Calu3 (cell line): ENCODE measurements around the gene RTKN2. TPM values are rescaled to one million over a fixed set of nuclear protein-coding genes. Genes with fewer than 3 reads are reported as not detected.

Experiments
- BruUV-seq: library from RNA; stranded (reverse); fragments of 400-500 nt; replicated peaks from 2 replicates; lab custom pipeline; 2021; lab: Mats Ljungman, UMichigan
- CTCF ChIA-PET: fragments of 300-600 bp; sonication (Branson Sonifier 250); formaldehyde crosslinking; loops from one replicate; lab custom pipeline; 2022; ENCODE audit warnings: antibody characterized with exemption; lab: Charles Lee
- DNase-seq: peaks from one replicate; pipeline ENCODE4 v3.0.0; 2022
- H3K27ac Mint-ChIP-seq: one replicate; pipeline ENCODE4 v1.8.0; 2022; ENCODE audit warnings: mixed read lengths; ENCODE audit not compliant: unreplicated experiment
- H3K27me3 Mint-ChIP-seq: one replicate; pipeline ENCODE4 v1.8.0; 2022; ENCODE audit warnings: mixed read lengths; ENCODE audit not compliant: unreplicated experiment
- H3K36me3 Mint-ChIP-seq: one replicate; pipeline ENCODE4 v1.8.0; 2022; ENCODE audit warnings: mild to moderate bottlenecking, moderate library complexity, mixed read lengths; ENCODE audit not compliant: insufficient read depth, unreplicated experiment
- H3K4me1 Mint-ChIP-seq: one replicate; pipeline ENCODE4 v1.8.0; 2022; ENCODE audit warnings: mild to moderate bottlenecking, low read depth, mixed read lengths; ENCODE audit not compliant: unreplicated experiment
- H3K4me3 Mint-ChIP-seq: one replicate; pipeline ENCODE4 v1.8.0; 2022; ENCODE audit warnings: mild to moderate bottlenecking, low read depth, moderate library complexity, mixed read lengths; ENCODE audit not compliant: unreplicated experiment
- H3K9me3 Mint-ChIP-seq: one replicate; pipeline ENCODE4 v1.8.0; 2022; ENCODE audit warnings: low read depth, mixed read lengths; ENCODE audit not compliant: unreplicated experiment
- CTCF ChIP-seq: fragments of 200-600 bp; IDR thresholded peaks from one replicate; pipeline ENCODE4 v1.8.0; 2022; ENCODE audit warnings: antibody characterized with exemption; ENCODE audit not compliant: unreplicated experiment
- intact Hi-C: fragments of 100-400 bp; cut with micrococcal nuclease; formaldehyde crosslinking; loops from one replicate; pipeline ENCODE4 v1.10.0; 2022; ENCODE audit not compliant: unreplicated experiment
- total RNA-seq: library from RNA; stranded (reverse); gene quantifications from 2 replicates; pipeline ENCODE4 v1.2.3, GENCODE V29; 2022

RTKN2 gene
- total RNA-seq, 1 experiment from 2014 or later: 26.7 TPM

GRCh38 chr10:62195675-62195926 lies 73.0 kb downstream of the RTKN2 start:
- no peak for DNase-seq
- no peaks in the 10 kb centered on the region for H3K4me1 Mint-ChIP-seq
- no peak overlapping the region for H3K27ac Mint-ChIP-seq
- no peak for TF ChIP-seq CTCF
- H3K36me3 Mint-ChIP-seq: peaks cover 4% of the 10 kb centered on the region
- CTCF ChIA-PET: interaction anchor here (0.9 kb wide), 1 partner anchor 597 kb away, joined by 3 read pairs; no protein-coding TSS in a partner anchor
- BruUV-seq: no TSS peak
- intact Hi-C loops: no loop called here
- no peaks in the 10 kb centered on the region for H3K9me3 Mint-ChIP-seq
- no peak overlapping the region for H3K4me3 Mint-ChIP-seq
- H3K27me3 Mint-ChIP-seq: no peaks in the 10 kb centered on the region

- Mint-ChIP-seq H3K4me3 (no peak overlapping the region), H3K27me3 (no peaks in the 10 kb centered on the region), H3K4me1 (no peaks in the 10 kb centered on the region), H3K36me3 (peaks cover 2% of the 10 kb centered on the region), H3K9me3 (no peaks in the 10 kb centered on the region), H3K27ac (no peak overlapping the region)
- intact Hi-C loops: no loop called here
- no peak for TF ChIP-seq CTCF
- no TSS peak for BruUV-seq
- CTCF ChIA-PET: interaction anchor here (0.9 kb wide), 1 partner anchor 596 kb away, joined by 3 read pairs; no protein-coding TSS in a partner anchor
- DNase-seq: no peak
Measured at GRCh38 chr10:62194924-62195674, 73.5 kb downstream of the RTKN2 start.

GRCh38 chr10:62193479-62193878 lies 75.2 kb downstream of the RTKN2 start:
- CTCF ChIA-PET: no interaction called here
- intact Hi-C loops: no loop called here
- H3K4me1 Mint-ChIP-seq: no peaks in the 10 kb centered on the region
- H3K27ac Mint-ChIP-seq: no peak overlapping the region
- BruUV-seq: no TSS peak
- DNase-seq: no peak
- no peak for TF ChIP-seq CTCF
- no peaks in the 10 kb centered on the region for H3K36me3 Mint-ChIP-seq
- H3K9me3 Mint-ChIP-seq: no peaks in the 10 kb centered on the region
- H3K4me3 Mint-ChIP-seq: no peak overlapping the region
- H3K27me3 Mint-ChIP-seq: no peaks in the 10 kb centered on the region

GRCh38 chr10:62189131-62189530 lies 79.5 kb downstream of the RTKN2 start:
- peaks cover 1% of the 10 kb centered on the region for H3K4me1 Mint-ChIP-seq
- no peaks in the 10 kb centered on the region for H3K27me3 Mint-ChIP-seq
- no TSS peak for BruUV-seq
- no peak overlapping the region for H3K4me3 Mint-ChIP-seq
- intact Hi-C loops: no loop called here
- H3K9me3 Mint-ChIP-seq: no peaks in the 10 kb centered on the region
- DNase-seq: no peak
- no peaks in the 10 kb centered on the region for H3K36me3 Mint-ChIP-seq
- no peak for TF ChIP-seq CTCF
- CTCF ChIA-PET: interaction anchor here (0.6 to 1.2 kb wide), 2 partner anchors 34 to 201 kb away, joined by 3 read pairs; no protein-coding TSS in a partner anchor
- no peak overlapping the region for H3K27ac Mint-ChIP-seq
